HL-60 (cell line): Measurements from ENCODE around the gene CHD1.

Experiments
- DNase-seq, 2 experiments: peaks; one replicate each; pipeline ENCODE4 v3.0.0-alpha.2; 2010 to 2020; ENCODE audit warnings: low read depth in 1 of 2, low spot score in 1 of 2
- H3K27ac ChIP-seq: fragments of 250-450 bp; sonication (Bioruptor Pico); replicated peaks from 2 replicates; pipeline ENCODE4 v1.5.1; 2020; ENCODE audit warnings: mild to moderate bottlenecking, moderate library complexity
- H3K27me3 ChIP-seq: fragments of 250-450 bp; sonication (Bioruptor Pico); 2 replicates; pipeline ENCODE4 v1.5.1; 2021; ENCODE audit warnings: mild to moderate bottlenecking, moderate library complexity; ENCODE audit not compliant: insufficient read depth, poor library complexity, severe bottlenecking
- H3K4me3 ChIP-seq: replicated peaks from 2 replicates; pipeline ENCODE4 v1.5.1; 2011; ENCODE audit warnings: mild to moderate bottlenecking, control low read depth, low read length; ENCODE audit not compliant: insufficient read depth
- CTCF ChIP-seq: IDR thresholded peaks from one replicate; pipeline ENCODE4 v1.5.1; 2011; ENCODE audit warnings: low read length, control low read depth, inconsistent platforms; ENCODE audit not compliant: insufficient read depth
- GABPA ChIP-seq: IDR thresholded peaks from 2 replicates; pipeline ENCODE4 v1.6.1; 2012; ENCODE audit warnings: low read depth
- POLR2AphosphoS5 ChIP-seq: IDR thresholded peaks from 2 replicates; pipeline ENCODE4 v1.6.1; 2012; ENCODE audit warnings: low read depth
- REST ChIP-seq: IDR thresholded peaks from 2 replicates; pipeline ENCODE4 v1.6.1; 2012; ENCODE audit warnings: low read depth; ENCODE audit not compliant: insufficient replicate concordance
- SPI1 ChIP-seq: IDR thresholded peaks from 2 replicates; pipeline ENCODE4 v1.6.1; 2012; ENCODE audit warnings: low read depth, mild to moderate bottlenecking, borderline replicate concordance

CHD1 gene

GRCh38 chr5:98807806-98808205 is 121.0 kb downstream of the CHD1 start:
- Histone ChIP-seq H3K27me3 (no peaks in the 10 kb centered on the region), H3K27ac (no peak overlapping the region), H3K4me3 (no peak overlapping the region)
- no peak for DNase-seq
- no peak for TF ChIP-seq SPI1
- no peak for TF ChIP-seq POLR2AphosphoS5
- TF ChIP-seq CTCF: no peak
- no peak for TF ChIP-seq GABPA
- TF ChIP-seq REST: no peak

- no peak for TF ChIP-seq REST
- no peak for TF ChIP-seq POLR2AphosphoS5
- no peak for TF ChIP-seq GABPA
- no peak for TF ChIP-seq CTCF
- no peak for TF ChIP-seq SPI1
- DNase-seq: no peak
These were observed 123.7 kb downstream of the CHD1 start for GRCh38 chr5:98805070-98805469.

GRCh38 chr5:98804066-98804465 is 124.7 kb downstream of the CHD1 start:
- no peak overlapping the region for H3K27ac ChIP-seq
- TF ChIP-seq CTCF: no peak
- TF ChIP-seq REST: no peak
- no peak for TF ChIP-seq SPI1
- TF ChIP-seq POLR2AphosphoS5: no peak
- no peak for TF ChIP-seq GABPA
- no peaks in the 10 kb centered on the region for H3K27me3 ChIP-seq
- H3K4me3 ChIP-seq: no peak overlapping the region
- no peak for DNase-seq

More at GRCh38 chr5:98805070-98805469, 123.7 kb downstream of the CHD1 start:
- Histone ChIP-seq H3K27ac (no peak overlapping the region), H3K27me3 (no peaks in the 10 kb centered on the region), H3K4me3 (no peak overlapping the region)
